ENCODE results near the gene STIM2. TPM values are rescaled to one million over a fixed set of nuclear protein-coding genes. Genes with fewer than 3 reads are reported as not detected.

Gene STIM2
- total RNA-seq, 1 experiment from 2014 or later: 59.0 TPM

GRCh38 chr4:26905172-26905571, 44.5 kb downstream of the STIM2 start:
- no peak overlapping the region for H3K4me3 ChIP-seq (ENCODE audit: low read depth, low read length, poor library complexity, severe bottlenecking)
- intact Hi-C loops (cut with micrococcal nuclease; ENCODE audit: unreplicated experiment): no loop called here
- H3K9me3 ChIP-seq (ENCODE audit: low read depth, low read length, poor library complexity, severe bottlenecking): no peaks in the 10 kb centered on the region
- peaks cover 54% of the 10 kb centered on the region for H3K4me1 ChIP-seq (ENCODE audit: insufficient read depth, low read length, poor library complexity, severe bottlenecking)
- ChIA-PET CTCF (no interaction called here), POLR2A (ENCODE audit: low non-redundant PET) (no interaction called here)
- no peaks in the 10 kb centered on the region for H3K36me3 ChIP-seq (ENCODE audit: insufficient read depth, low read length, poor library complexity, severe bottlenecking)
- BruUV-seq (replicated peaks): no TSS peak
- H3K27ac ChIP-seq (ENCODE audit: low read depth, low read length, poor library complexity, severe bottlenecking): no peak overlapping the region
- DNase-seq (ENCODE audit: low spot score): no peak
- TF ChIP-seq CTCF (conservative IDR thresholded peaks at IDR 0.05; ENCODE audit: low read depth, low read length): no peak
- no peak for TF ChIP-seq EZH2 (IDR thresholded peaks at IDR 0.05; ENCODE audit: borderline replicate concordance, low read depth, low read length, poor library complexity, severe bottlenecking)
- H3K27me3 ChIP-seq (replicated peaks; ENCODE audit: insufficient read depth, low read depth, low read length, poor library complexity): no peaks in the 10 kb centered on the region

- H3K27ac ChIP-seq (ENCODE audit: low read depth, low read length, poor library complexity, severe bottlenecking): no peak overlapping the region
- no TSS peak for BruUV-seq (replicated peaks)
- ChIA-PET CTCF (no interaction called here), POLR2A (ENCODE audit: low non-redundant PET) (no interaction called here)
- no peaks in the 10 kb centered on the region for H3K27me3 ChIP-seq (replicated peaks; ENCODE audit: insufficient read depth, low read depth, low read length, poor library complexity)
- H3K4me1 ChIP-seq (ENCODE audit: insufficient read depth, low read length, poor library complexity, severe bottlenecking): peaks cover 50% of the 10 kb centered on the region
- DNase-seq (ENCODE audit: low spot score): no peak
- TF ChIP-seq CTCF (conservative IDR thresholded peaks at IDR 0.05; ENCODE audit: low read depth, low read length) (no peak), EZH2 (IDR thresholded peaks at IDR 0.05; ENCODE audit: borderline replicate concordance, low read depth, low read length, poor library complexity, severe bottlenecking) (no peak)
- no peaks in the 10 kb centered on the region for H3K9me3 ChIP-seq (ENCODE audit: low read depth, low read length, poor library complexity, severe bottlenecking)
- intact Hi-C loops (cut with micrococcal nuclease; ENCODE audit: unreplicated experiment): no loop called here
- no peak overlapping the region for H3K4me3 ChIP-seq (ENCODE audit: low read depth, low read length, poor library complexity, severe bottlenecking)
- no peaks in the 10 kb centered on the region for H3K36me3 ChIP-seq (ENCODE audit: insufficient read depth, low read length, poor library complexity, severe bottlenecking)
Measured at GRCh38 chr4:26907731-26908599, 47.3 kb downstream of the STIM2 start.

GRCh38 chr4:26909369-26909768, 48.7 kb downstream of the STIM2 start:
- peaks cover 48% of the 10 kb centered on the region for H3K4me1 ChIP-seq (ENCODE audit: insufficient read depth, low read length, poor library complexity, severe bottlenecking)
- no peak overlapping the region for H3K27ac ChIP-seq (ENCODE audit: low read depth, low read length, poor library complexity, severe bottlenecking)
- intact Hi-C loops (cut with micrococcal nuclease; ENCODE audit: unreplicated experiment): no loop called here
- BruUV-seq (replicated peaks): no TSS peak
- no peak for DNase-seq (ENCODE audit: low spot score)
- H3K36me3 ChIP-seq (ENCODE audit: insufficient read depth, low read length, poor library complexity, severe bottlenecking): no peaks in the 10 kb centered on the region
- TF ChIP-seq CTCF (conservative IDR thresholded peaks at IDR 0.05; ENCODE audit: low read depth, low read length): no peak
- TF ChIP-seq EZH2 (IDR thresholded peaks at IDR 0.05; ENCODE audit: borderline replicate concordance, low read depth, low read length, poor library complexity, severe bottlenecking): no peak
- ChIA-PET CTCF (no interaction called here), POLR2A (ENCODE audit: low non-redundant PET) (no interaction called here)
- no peak overlapping the region for H3K4me3 ChIP-seq (ENCODE audit: low read depth, low read length, poor library complexity, severe bottlenecking)
- H3K27me3 ChIP-seq (replicated peaks; ENCODE audit: insufficient read depth, low read depth, low read length, poor library complexity): no peaks in the 10 kb centered on the region
- H3K9me3 ChIP-seq (ENCODE audit: low read depth, low read length, poor library complexity, severe bottlenecking): no peaks in the 10 kb centered on the region
